SJCRH30 (cell line): ENCODE data around the gene HAX1. TPM values are rescaled to one million over a fixed set of nuclear protein-coding genes. Genes with fewer than 3 reads are reported as not detected.

Experiments
- total RNA-seq: library from RNA; depleted of rRNA; stranded (reverse); fragments of >200 nt; shearing (Covaris generic); gene quantifications from 2 replicates; pipeline ENCODE4 v1.2.3, GENCODE V29; 2014; rRNA removed

Gene HAX1
- total RNA-seq, 1 experiment from 2014 or later: 59.6 TPM

Other genes with a start within 250 kb of the HAX1 start
- gene NUP210L, start 117.6 kb upstream of the HAX1 start, total RNA-seq: 0.04 TPM in 1 of 2 replicates, not detected in the other
- gene TPM3, start 80.5 kb upstream of the HAX1 start, total RNA-seq: 248 and 262 TPM in 2 replicates
- not detected in 2 replicates for gene CFAP141, start 66.3 kb upstream of the HAX1 start, total RNA-seq
- 114 and 129 TPM in 2 replicates for gene UBAP2L, start 51.7 kb upstream of the HAX1 start, total RNA-seq
- not detected in 2 replicates for gene AQP10, start 48.5 kb downstream of the HAX1 start, total RNA-seq
- 21.2 and 25.7 TPM in 2 replicates for gene ATP8B2, start 52.9 kb downstream of the HAX1 start, total RNA-seq
- gene IL6R, start 132.7 kb downstream of the HAX1 start, total RNA-seq: 0.53 and 1.1 TPM in 2 replicates
- gene TDRD10, start 229.6 kb downstream of the HAX1 start, total RNA-seq: not detected in 2 replicates
- gene SHE, start 229.8 kb downstream of the HAX1 start, total RNA-seq: 0.02 TPM in 1 of 2 replicates, not detected in the other